Measurements from ENCODE around the gene GLB1L3. TPM values are rescaled to one million over a fixed set of nuclear protein-coding genes. Genes with fewer than 3 reads are reported as not detected.
A peak's percentile ranks its signal among the peaks of the same experiment; 100 is the strongest.

GLB1L3 gene
- total RNA-seq, 2 donors from 2014 or later, result 2.3 to 7.1 TPM

- DNase-seq, result no peak
- TF ChIP-seq, protein P1, sequence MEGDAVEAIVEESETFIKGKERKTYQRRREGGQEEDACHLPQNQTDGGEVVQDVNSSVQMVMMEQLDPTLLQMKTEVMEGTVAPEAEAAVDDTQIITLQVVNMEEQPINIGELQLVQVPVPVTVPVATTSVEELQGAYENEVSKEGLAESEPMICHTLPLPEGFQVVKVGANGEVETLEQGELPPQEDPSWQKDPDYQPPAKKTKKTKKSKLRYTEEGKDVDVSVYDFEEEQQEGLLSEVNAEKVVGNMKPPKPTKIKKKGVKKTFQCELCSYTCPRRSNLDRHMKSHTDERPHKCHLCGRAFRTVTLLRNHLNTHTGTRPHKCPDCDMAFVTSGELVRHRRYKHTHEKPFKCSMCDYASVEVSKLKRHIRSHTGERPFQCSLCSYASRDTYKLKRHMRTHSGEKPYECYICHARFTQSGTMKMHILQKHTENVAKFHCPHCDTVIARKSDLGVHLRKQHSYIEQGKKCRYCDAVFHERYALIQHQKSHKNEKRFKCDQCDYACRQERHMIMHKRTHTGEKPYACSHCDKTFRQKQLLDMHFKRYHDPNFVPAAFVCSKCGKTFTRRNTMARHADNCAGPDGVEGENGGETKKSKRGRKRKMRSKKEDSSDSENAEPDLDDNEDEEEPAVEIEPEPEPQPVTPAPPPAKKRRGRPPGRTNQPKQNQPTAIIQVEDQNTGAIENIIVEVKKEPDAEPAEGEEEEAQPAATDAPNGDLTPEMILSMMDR (conservative IDR thresholded peaks at IDR 0.05), result no peak
- H3K36me3 Mint-ChIP-seq (ENCODE audit: low read depth), result peaks cover 19% of the 10 kb centered on the region
- 67 to 73% methylated on average over 3 of the region's 3 CpGs for WGBS, 2 experiments (ENCODE audit: insufficient coverage in 1 of 2, insufficient read length in 1 of 2)
- H3K4me1 Mint-ChIP-seq, result peaks cover 3% of the 10 kb centered on the region
- Histone ChIP-seq H3K4me3 (ENCODE audit: low read length) (no peak overlapping the region), H3K4me1 (ENCODE audit: control insufficient read depth, insufficient read depth, low read length) (no peaks in the 10 kb centered on the region), H3K27ac (ENCODE audit: low read depth, low read length) (no peak overlapping the region), H3K9me3 (ENCODE audit: control insufficient read depth, low read length) (no peaks in the 10 kb centered on the region), H3K27me3 (ENCODE audit: control insufficient read depth, insufficient read depth, low read length, poor library complexity, severe bottlenecking) (no peaks in the 10 kb centered on the region), H3K9ac (ENCODE audit: extremely low read depth, low read length, poor library complexity, severe bottlenecking) (no peak overlapping the region), H3K36me3 (ENCODE audit: control insufficient read depth, insufficient read depth, low read length) (peaks cover 22% of the 10 kb centered on the region)
- H3K4me3 Mint-ChIP-seq, result no peak overlapping the region
- H3K9me3 Mint-ChIP-seq, result no peaks in the 10 kb centered on the region
- H3K27me3 Mint-ChIP-seq (ENCODE audit: insufficient read depth), result no peaks in the 10 kb centered on the region
- H3K27ac Mint-ChIP-seq, result no peak overlapping the region
Measured at GRCh38 chr11:134266841-134267251, 9.3 kb upstream of the GLB1L3 start.

DNA sequence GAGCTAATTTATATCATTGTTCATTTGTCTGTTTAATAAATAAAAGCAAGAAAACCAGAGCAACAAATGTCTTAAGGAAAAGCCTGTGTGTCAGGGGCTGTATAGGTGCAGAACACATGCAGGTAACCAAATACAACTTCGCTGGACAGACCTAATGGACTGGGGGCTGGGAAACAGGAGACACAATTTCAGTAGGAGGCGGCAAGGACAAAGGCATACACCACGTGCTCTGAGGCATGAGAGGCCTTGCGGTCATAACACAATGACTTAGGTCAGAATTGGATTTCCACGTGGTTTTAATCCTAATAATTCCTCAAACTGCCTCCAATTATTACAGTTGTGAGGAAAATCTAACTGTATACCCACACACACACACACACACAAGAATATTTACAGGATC lies 8.7 kb upstream of the GLB1L3 start:
- H3K9me3 Mint-ChIP-seq, result no peaks in the 10 kb centered on the region
- no peaks in the 10 kb centered on the region for H3K4me1 ChIP-seq (ENCODE audit: control insufficient read depth, insufficient read depth, low read length)
- H3K4me3 Mint-ChIP-seq, result no peak overlapping the region
- DNase-seq, result no peak
- WGBS, 2 experiments (ENCODE audit: insufficient coverage in 1 of 2, insufficient read length in 1 of 2), result 69 to 73% methylated on average over 5 of the region's 5 CpGs
- no peaks in the 10 kb centered on the region for H3K27me3 Mint-ChIP-seq (ENCODE audit: insufficient read depth)
- TF ChIP-seq, protein P1 (conservative IDR thresholded peaks at IDR 0.05), result no peak
- peaks cover 17% of the 10 kb centered on the region for H3K36me3 ChIP-seq (ENCODE audit: control insufficient read depth, insufficient read depth, low read length)
- peaks cover 2% of the 10 kb centered on the region for H3K27me3 ChIP-seq (ENCODE audit: control insufficient read depth, insufficient read depth, low read length, poor library complexity, severe bottlenecking)
- H3K4me3 ChIP-seq (ENCODE audit: low read length), result no peak overlapping the region
- no peak overlapping the region for H3K9ac ChIP-seq (ENCODE audit: extremely low read depth, low read length, poor library complexity, severe bottlenecking)
- H3K27ac ChIP-seq (ENCODE audit: low read depth, low read length), result no peak overlapping the region
- H3K9me3 ChIP-seq (ENCODE audit: control insufficient read depth, low read length), result no peaks in the 10 kb centered on the region
- peaks cover 14% of the 10 kb centered on the region for H3K36me3 Mint-ChIP-seq (ENCODE audit: low read depth)
- H3K4me1 Mint-ChIP-seq, result peaks cover 6% of the 10 kb centered on the region
- H3K27ac Mint-ChIP-seq, result peak overlapping the region; percentile 46

DNA sequence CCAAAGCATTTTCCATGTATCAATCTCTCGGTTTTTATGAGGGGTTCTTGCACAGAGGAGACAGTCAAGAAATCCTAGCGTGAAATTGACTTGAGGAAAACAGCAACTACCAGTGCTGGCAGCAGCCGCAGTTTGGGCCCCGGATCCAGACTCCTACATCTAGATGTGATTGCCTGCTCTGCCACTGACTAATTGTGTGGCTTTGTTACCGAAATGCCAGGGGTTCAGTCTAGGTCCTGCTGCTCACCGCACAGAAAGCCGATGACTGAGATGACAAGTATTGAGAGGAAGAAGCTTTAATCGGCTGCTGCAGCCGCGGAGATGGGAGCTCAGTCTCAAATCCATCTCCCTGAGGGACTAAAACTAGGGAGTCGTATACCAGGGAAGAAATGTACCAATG lies 8.2 kb upstream of the GLB1L3 start:
- DNase-seq, result no peak
- Mint-ChIP-seq H3K4me3 (no peak overlapping the region), H3K4me1 (peaks cover 11% of the 10 kb centered on the region), H3K36me3 (ENCODE audit: low read depth) (peaks cover 10% of the 10 kb centered on the region), H3K9me3 (no peaks in the 10 kb centered on the region), H3K27me3 (ENCODE audit: insufficient read depth) (no peaks in the 10 kb centered on the region), H3K27ac (no peak overlapping the region)
- Histone ChIP-seq H3K36me3 (ENCODE audit: control insufficient read depth, insufficient read depth, low read length) (peaks cover 12% of the 10 kb centered on the region), H3K27ac (ENCODE audit: low read depth, low read length) (no peak overlapping the region), H3K27me3 (ENCODE audit: control insufficient read depth, insufficient read depth, low read length, poor library complexity, severe bottlenecking) (peaks cover 7% of the 10 kb centered on the region), H3K9me3 (ENCODE audit: control insufficient read depth, low read length) (no peaks in the 10 kb centered on the region), H3K9ac (ENCODE audit: extremely low read depth, low read length, poor library complexity, severe bottlenecking) (no peak overlapping the region), H3K4me1 (ENCODE audit: control insufficient read depth, insufficient read depth, low read length) (no peaks in the 10 kb centered on the region), H3K4me3 (ENCODE audit: low read length) (no peak overlapping the region)
- 90 to 97% methylated on average over 8 to 11 of the region's 11 CpGs for WGBS, 2 experiments (ENCODE audit: insufficient coverage in 1 of 2, insufficient read length in 1 of 2)
- TF ChIP-seq, protein P1 (conservative IDR thresholded peaks at IDR 0.05), result no peak

All from endodermal cell (in vitro differentiated cells).